ENCODE data around the gene CCNG2. TPM values are rescaled to one million over a fixed set of nuclear protein-coding genes. Genes with fewer than 3 reads are reported as not detected.

The CCNG2 gene
- total RNA-seq, 4 donors from 2014 or later, result 24.0 to 91.8 (median 45.8) TPM

DNA sequence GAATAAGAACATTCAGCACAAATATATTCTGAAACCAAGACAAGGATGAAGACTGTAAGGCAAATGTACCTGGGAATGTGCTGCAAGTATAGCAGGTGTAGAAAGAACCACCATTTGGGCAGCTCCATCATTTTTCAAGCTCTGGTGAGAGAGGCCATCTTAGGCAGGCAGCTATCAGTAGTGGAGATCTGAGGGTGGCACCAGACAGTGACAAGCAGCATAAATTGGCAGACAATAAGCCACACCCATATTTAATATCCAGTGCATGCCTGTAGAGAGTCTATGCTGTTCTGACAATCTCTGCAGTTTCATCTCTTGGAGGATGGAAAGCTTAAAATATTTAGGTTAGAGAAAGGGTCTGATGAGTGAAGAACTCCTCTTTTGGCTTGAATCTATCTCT lies 22.5 kb downstream of the CCNG2 start:
- no peaks in the 10 kb centered on the region for H3K27me3 ChIP-seq
- H3K4me3 ChIP-seq, result no peak overlapping the region
- peaks cover 16% of the 10 kb centered on the region for H3K4me1 ChIP-seq
- TF ChIP-seq POLR2AphosphoS5 (IDR thresholded peaks at IDR 0.05) (no peak), EP300 (IDR thresholded peaks at IDR 0.05) (no peak)
- TF ChIP-seq, protein P1, sequence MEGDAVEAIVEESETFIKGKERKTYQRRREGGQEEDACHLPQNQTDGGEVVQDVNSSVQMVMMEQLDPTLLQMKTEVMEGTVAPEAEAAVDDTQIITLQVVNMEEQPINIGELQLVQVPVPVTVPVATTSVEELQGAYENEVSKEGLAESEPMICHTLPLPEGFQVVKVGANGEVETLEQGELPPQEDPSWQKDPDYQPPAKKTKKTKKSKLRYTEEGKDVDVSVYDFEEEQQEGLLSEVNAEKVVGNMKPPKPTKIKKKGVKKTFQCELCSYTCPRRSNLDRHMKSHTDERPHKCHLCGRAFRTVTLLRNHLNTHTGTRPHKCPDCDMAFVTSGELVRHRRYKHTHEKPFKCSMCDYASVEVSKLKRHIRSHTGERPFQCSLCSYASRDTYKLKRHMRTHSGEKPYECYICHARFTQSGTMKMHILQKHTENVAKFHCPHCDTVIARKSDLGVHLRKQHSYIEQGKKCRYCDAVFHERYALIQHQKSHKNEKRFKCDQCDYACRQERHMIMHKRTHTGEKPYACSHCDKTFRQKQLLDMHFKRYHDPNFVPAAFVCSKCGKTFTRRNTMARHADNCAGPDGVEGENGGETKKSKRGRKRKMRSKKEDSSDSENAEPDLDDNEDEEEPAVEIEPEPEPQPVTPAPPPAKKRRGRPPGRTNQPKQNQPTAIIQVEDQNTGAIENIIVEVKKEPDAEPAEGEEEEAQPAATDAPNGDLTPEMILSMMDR (IDR thresholded peaks at IDR 0.05), result no peak
- H3K27ac ChIP-seq, result no peak overlapping the region
- no peaks in the 10 kb centered on the region for H3K9me3 ChIP-seq
- H3K36me3 ChIP-seq, result no peaks in the 10 kb centered on the region
- DNase-seq (ENCODE audit: low spot score in 2 of 2), result no peak

DNA sequence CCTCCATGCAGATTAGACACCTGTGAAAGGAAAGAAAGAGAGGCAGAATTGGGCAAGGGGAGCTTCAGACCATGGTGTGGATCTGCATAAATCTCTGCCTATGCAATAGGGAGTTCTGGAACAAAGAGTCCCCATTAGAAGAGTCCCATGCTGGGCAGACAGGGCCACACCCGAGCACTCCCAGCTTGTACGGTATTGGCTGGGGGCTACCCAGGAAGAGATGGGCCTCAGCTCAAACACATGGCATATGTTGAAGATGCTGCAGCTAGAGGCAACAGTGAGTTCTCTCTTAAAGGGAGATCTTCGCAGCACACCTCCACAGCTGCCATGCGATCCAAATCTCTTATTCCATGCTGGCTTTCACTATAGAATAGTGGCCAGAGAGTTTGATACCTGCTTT lies 24.7 kb downstream of the CCNG2 start:
- no peak for DNase-seq (ENCODE audit: low spot score in 2 of 2)
- H3K27me3 ChIP-seq, result no peaks in the 10 kb centered on the region
- WGBS, result 72% methylated on average over 4 of the region's 4 CpGs
- H3K4me3 ChIP-seq, result no peak overlapping the region
- H3K4me1 ChIP-seq, result peaks cover 5% of the 10 kb centered on the region
- TF ChIP-seq POLR2A (IDR thresholded peaks at IDR 0.05) (no peak), POLR2AphosphoS5 (IDR thresholded peaks at IDR 0.05) (no peak), EP300 (IDR thresholded peaks at IDR 0.05) (no peak)
- TF ChIP-seq, protein P1 (IDR thresholded peaks at IDR 0.05), result no peak
- no peaks in the 10 kb centered on the region for H3K9me3 ChIP-seq
- H3K27ac ChIP-seq, result no peak overlapping the region
- no peaks in the 10 kb centered on the region for H3K36me3 ChIP-seq

DNA sequence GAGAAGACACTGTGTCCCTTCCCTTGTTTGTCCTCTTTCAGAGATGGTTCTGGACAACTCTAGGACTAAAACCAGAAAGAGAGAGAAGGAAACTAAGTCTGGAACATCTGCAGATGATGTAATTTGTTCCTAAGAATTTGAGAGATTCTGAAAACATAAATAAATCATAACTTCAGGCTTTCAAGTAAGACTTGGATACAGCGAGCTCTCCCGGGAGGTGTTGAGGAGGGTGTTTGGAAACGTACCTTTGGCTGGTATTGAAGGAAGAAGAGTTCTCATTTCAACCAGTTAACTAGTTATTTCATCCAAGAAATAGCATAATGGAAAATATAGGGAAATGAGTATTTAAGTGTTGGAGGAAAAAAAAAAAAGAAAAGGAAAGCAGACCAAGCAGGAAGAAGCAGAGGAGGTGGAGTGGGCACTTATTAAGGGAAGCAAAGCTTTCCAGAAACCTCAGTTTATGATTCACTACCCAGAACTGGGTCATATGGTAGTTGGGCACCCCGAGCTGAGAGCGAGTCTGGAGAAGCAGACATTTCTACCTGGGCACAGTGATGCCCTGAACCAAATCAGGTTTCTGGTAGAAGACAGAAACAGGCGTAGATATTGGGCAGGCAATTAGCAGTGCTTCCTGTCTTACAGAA lies 26.9 kb downstream of the CCNG2 start:
- no peaks in the 10 kb centered on the region for H3K4me1 ChIP-seq
- no peak for DNase-seq (ENCODE audit: low spot score in 2 of 2)
- H3K36me3 ChIP-seq, result no peaks in the 10 kb centered on the region
- TF ChIP-seq POLR2A (IDR thresholded peaks at IDR 0.05) (no peak), EP300 (IDR thresholded peaks at IDR 0.05) (no peak), POLR2AphosphoS5 (IDR thresholded peaks at IDR 0.05) (no peak)
- TF ChIP-seq, protein P1 (IDR thresholded peaks at IDR 0.05), result no peak
- no peaks in the 10 kb centered on the region for H3K9me3 ChIP-seq
- no peak overlapping the region for H3K4me3 ChIP-seq
- no peak overlapping the region for H3K27ac ChIP-seq
- no peaks in the 10 kb centered on the region for H3K27me3 ChIP-seq
- 55% methylated on average over 6 of the region's 6 CpGs for WGBS

DNA sequence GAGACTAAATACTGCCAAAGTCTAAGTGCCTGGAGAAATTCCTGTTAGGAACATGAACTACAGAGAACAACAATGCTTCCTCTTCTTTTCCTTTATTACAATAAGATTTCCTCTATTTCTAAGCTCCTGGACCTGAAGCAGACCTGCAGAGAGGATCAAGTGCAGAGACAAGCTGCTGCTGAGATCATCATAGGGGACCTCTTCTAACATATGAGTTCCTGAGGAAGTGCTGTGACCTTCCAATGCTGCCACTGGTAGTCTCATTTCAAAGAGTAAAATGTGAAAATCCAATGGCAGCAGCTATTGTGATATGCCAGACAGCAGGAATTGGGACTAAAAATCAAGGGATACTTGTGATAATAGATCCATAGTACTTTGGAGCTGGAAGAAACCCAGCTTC lies 28.0 kb downstream of the CCNG2 start:
- Histone ChIP-seq H3K9me3 (no peaks in the 10 kb centered on the region), H3K4me3 (no peak overlapping the region), H3K4me1 (no peaks in the 10 kb centered on the region), H3K36me3 (no peaks in the 10 kb centered on the region), H3K27ac (no peak overlapping the region), H3K27me3 (no peaks in the 10 kb centered on the region)
- no peak for DNase-seq (ENCODE audit: low spot score in 2 of 2)
- TF ChIP-seq POLR2AphosphoS5 (IDR thresholded peaks at IDR 0.05) (no peak), POLR2A (IDR thresholded peaks at IDR 0.05) (no peak), EP300 (IDR thresholded peaks at IDR 0.05) (no peak)
- TF ChIP-seq, protein P1 (IDR thresholded peaks at IDR 0.05), result no peak

DNA sequence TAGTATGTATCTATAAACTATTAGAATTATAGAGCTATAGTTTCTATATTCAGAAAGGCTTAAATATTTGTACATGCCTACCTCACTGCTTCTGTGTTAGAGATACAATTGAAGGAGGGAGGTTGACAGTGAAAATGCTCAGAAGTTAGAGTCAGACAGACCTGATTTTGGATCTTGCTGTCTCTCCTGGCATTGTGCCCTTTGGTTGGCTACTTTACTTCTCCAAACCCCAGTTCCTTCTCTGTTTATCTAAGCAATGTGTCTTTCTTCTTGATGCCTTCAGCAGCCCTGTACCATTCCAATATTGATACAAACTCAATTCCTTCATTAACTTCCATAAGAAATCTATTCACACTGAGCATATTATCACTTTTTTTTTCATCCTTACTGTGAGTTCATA lies 28.7 kb downstream of the CCNG2 start:
- Histone ChIP-seq H3K27me3 (no peaks in the 10 kb centered on the region), H3K4me3 (no peak overlapping the region), H3K9me3 (no peaks in the 10 kb centered on the region), H3K4me1 (no peaks in the 10 kb centered on the region), H3K27ac (no peak overlapping the region), H3K36me3 (no peaks in the 10 kb centered on the region)
- no peak for DNase-seq (ENCODE audit: low spot score in 2 of 2)
- no peak for TF ChIP-seq POLR2AphosphoS5 (IDR thresholded peaks at IDR 0.05)
- TF ChIP-seq, protein P1 (IDR thresholded peaks at IDR 0.05), result no peak
- TF ChIP-seq POLR2A (IDR thresholded peaks at IDR 0.05), result no peak
- TF ChIP-seq EP300 (IDR thresholded peaks at IDR 0.05), result no peak
